NCI-H446 (cell line): ENCODE results near the gene EIF2AK2.

Experiments
- DNase-seq, 2 experiments: peaks; one replicate each; lab custom pipeline; 2025; lab: John Stamatoyannopoulos, UW

Gene EIF2AK2

GRCh38 chr2:37171624-37171950 is 14.8 kb upstream of the EIF2AK2 start:
- DNase-seq: no peak

DNA sequence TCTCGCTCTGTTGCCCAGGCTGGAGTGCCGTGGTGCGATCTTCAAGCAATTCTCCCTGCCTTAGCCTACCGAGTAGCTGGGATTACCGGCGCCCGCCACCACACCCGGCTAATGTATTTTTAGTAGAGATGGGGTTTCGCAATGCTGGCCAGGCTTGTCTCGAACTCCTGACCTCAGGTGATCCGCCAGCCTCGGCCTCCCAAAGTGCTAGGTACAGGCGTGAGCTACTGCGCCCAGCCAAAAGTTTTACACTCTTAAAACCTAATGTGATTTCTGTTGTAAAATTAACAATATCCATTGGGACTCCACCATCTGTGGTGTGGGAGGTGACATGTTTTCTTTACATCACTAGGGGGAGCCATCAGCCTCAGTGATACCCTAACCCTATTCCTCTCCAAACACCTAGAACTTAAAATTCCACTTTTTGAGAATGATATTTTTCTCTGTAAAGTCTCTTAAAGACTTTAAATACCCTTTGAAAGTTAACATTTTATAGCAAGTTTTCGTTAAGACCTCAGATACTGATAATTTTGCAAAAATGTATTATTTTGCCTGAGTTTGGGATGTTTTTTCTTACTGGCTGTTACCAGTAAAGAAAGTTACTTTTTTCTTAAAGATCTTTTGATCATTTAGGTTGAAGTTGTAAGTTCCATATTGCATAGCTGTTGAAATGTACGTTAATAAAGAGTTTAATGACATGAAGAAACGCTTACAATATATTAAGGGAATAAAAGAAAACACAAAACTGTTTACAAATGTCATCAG is 11.6 kb upstream of the EIF2AK2 start:
- DNase-seq: peak in 1 of 2 experiments; percentile 52

- no peak for DNase-seq
Measured at GRCh38 chr2:37167636-37168180, 10.9 kb upstream of the EIF2AK2 start.

GRCh38 chr2:37164757-37165156 is 8.0 kb upstream of the EIF2AK2 start:
- no peak for DNase-seq

DNA sequence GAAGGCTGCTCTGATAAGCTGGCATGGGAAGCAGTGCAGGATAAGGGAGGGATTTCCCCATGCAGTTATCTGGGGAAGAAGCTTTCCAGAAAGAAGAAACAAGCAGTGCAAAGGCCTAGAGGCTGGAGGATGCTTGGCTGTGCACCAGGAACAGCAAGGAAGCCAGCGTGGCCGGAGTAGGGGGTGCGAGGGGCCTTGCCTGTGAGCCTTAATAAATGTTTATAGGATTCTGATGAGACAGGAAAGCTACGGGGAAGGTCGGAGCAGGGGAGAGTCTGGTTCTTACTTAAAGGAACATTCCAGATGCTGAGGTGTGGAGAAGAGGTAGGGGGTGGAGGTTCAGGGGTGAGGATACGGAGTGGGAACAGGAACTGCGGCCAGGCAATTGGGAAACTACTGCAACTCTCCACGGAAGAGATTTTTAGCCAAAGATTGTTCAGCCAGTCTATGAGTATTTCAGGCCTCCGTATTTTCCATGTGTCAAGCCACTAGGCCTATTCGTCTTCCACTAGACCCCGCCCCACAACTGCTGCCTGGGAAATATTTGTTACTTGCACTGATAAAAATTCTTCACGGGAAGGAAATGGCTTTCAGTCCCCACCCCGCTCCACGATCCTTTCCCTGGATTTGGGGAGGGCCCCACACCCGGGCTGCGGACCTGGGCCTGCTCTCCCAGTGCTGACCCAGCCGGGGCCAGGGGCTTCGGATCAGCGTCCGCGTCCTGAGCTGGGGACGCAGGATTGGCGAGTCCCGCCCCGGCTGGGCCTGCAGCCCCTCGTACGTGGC is 516 bp downstream of the EIF2AK2 start:
- peak in 1 of 2 experiments; percentile 29 for DNase-seq

GRCh38 chr2:37154785-37155184 is 2.0 kb downstream of the EIF2AK2 start:
- no peak for DNase-seq

GRCh38 chr2:37153224-37153623 is 3.6 kb downstream of the EIF2AK2 start:
- no peak for DNase-seq

- DNase-seq: no peak
Measured at GRCh38 chr2:37149626-37150322, 7.0 kb downstream of the EIF2AK2 start.

GRCh38 chr2:37148325-37148724 is 8.5 kb downstream of the EIF2AK2 start:
- DNase-seq: no peak

DNA sequence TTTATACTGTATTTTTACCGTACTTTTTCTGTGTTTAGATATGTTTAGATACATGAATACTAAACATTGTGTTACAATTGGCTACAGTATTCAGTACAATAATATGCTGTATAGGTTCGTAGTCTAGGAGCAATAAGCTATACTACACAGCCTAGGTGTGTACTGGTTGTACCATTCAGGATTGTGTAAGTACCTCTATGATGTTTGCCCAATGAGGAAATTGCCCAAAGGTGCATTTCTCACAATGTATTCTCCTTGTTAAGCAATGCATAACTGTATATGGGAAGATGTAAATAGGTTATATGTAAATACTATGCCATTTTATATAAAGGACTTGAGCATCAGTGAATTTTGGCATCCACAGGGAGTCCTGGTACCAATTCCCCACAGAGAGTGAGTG is 10.7 kb downstream of the EIF2AK2 start:
- DNase-seq: no peak

DNA sequence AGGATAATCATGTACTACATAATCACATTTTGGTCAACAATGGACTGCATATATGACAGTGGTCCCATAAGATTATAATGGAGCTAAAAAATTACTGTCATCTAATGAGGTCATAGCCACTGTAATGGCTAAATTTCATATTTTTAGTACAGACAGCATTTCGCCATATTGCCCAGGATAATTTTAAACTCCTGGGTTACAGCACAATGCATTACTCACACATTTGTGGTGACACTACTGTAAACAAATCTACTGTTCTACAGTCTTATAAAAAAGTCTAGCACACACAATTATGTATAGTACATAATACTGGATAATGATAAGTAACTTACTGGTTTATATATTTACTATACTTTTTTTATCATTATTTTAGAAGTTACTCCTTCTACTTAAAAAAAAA is 12.8 kb downstream of the EIF2AK2 start:
- no peak for DNase-seq

DNA sequence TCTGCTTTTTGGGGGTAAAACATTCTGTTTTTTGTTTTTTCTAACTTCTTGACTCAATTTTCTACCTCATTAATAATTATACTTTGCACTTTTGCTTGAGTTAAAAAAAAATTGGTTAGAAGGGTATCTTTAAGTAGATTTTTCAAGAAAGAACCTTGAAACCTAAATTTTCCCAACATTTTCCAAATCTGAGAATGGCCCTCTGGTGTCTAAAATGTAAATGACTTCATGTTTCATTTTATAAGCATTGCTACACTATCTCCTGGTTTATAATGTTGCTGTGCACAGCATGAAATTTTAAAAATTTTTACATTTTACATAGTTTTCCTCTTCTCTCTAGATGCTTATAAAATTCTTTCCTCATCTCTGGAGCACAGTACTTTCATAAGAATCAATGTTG is 14.2 kb downstream of the EIF2AK2 start:
- DNase-seq: no peak

DNA sequence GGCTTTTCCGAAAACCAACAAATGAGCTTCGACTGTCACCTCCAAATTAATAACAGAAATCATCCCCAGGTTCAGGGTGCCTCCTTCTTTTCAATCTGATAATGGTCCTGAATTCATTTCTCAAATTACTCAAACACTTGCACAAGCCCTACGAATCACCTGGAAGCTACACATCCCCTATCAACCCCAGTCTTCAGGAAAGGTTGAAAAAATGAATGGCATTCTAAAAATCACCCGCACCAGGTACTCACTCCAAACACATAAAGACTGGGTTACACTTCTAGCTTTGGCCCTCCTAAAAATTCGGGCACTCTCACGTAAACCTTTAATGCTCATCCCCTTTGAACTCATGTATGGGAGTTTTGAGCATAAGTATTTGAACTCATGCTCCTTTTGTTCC is 23.9 kb downstream of the EIF2AK2 start:
- DNase-seq: no peak

DNA sequence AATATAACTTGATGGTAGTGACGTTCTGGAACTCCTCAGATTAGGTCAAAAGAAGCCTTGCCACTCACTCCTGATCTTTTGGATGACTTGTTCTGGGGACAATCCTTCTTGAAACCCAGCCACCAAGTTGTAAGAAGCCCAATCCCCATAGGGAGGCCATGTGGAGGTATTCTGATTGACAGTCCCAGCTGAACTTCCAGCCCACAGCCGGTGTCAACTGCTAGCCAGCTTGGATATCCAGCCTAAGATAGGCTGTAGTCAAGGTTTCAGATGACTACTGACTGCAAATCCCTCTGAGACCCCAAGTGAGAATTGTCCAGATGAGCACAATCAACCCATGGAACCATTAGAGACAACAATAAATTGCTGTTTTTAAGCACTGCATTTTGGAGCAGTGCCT is 31.4 kb downstream of the EIF2AK2 start:
- no peak for DNase-seq

GRCh38 chr2:37119157-37119556 is 37.6 kb downstream of the EIF2AK2 start:
- DNase-seq: no peak

GRCh38 chr2:37117566-37117965 is 39.2 kb downstream of the EIF2AK2 start:
- DNase-seq: no peak

DNA sequence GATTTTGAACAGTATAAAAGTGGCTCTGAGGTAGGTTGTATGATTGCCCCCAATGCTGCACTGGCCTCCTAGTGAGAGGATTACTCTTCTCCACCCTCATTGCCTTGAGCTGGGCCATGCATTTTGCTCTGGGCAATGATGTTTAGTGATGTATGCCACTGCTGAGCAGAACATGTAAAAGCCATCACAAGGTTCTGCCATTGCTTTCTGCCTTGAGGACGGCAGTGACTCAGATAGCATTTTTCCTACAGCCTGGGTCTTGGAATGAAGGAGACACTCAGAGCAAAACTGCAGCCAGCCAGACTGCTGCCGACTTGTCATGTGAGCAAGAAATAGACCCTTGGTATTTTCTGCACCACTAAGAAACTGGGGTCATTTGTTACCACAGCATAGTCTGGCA is 44.8 kb downstream of the EIF2AK2 start:
- DNase-seq: no peak

DNA sequence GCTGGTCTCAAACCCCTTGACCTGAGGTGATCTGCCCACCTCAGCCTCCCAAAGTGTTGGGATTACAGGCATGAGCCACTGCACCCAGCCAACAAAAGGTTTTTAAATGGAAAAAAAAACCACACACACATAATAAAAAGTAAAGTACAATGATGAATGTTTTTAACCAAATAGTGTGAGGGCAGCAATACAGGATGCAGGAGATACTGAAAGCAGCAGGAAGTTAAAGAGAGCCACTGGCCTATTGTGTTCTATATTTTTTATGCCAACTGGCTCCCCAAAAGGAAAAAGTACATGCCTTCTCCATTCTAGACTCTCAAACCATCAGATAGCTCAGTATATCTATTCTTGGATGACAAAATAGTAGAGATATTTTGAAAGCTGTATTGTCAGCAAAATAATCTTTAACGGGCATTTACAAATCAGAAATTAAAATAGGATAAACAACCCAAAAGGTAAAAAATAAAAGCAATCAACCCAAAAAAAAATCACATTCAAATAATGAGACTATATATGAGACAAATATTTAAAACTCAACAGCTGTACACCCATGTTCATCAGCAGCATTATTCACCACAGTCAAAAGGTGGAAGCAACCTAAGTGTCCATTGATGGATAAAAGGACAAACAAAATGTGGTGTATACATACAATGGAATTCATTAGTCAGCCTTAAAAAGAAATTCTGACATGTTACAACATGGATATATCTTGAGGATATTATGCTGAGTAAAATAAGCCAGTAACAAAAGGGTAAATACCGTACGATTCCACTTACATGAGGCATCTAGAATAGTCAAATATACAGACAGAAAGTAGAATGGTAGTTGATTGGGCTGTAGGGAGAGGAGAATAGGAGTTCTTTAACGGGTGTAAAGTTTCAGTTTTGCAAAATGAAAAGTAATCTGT is 46.2 kb downstream of the EIF2AK2 start:
- DNase-seq: no peak

- no peak for DNase-seq
Measured at GRCh38 chr2:37109523-37109922, 47.3 kb downstream of the EIF2AK2 start.

DNA sequence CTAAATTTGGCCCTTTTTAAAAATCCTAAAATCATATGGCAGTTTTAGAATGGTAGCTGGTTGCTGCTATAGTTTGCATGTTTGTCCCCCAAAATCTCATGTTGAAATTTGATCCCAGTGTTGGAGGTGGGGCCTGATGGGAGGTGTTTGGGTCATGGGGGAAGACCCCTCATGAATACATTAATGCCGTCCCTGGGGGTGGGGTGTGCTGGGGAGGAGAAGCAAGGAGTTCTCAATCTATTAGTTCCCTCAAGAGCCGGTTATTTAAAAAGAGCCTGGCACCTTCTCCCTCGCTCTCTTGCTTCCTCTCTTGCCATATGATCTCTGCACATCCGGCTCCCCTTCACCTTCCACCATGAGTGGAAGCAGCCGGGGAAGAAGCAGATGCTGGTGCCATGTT is 51.6 kb downstream of the EIF2AK2 start:
- DNase-seq: no peak

DNA sequence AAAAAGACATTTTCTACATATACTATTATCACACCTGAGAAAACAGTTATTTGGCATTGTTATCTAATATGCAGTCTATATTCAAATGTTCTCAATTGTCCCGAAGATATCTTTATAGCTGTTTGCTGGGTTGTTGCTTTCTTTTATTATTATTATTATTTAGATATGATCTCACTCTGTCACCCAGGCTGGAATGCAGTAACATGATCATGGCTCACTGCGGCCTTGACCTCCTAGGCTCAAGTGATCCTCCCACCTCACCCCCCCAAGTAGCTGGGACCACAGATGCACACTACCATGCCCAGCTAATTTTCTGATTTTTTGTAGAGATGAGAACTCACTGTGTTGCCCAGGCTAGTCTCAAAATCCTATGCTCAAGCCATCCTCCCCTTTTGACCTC is 52.6 kb downstream of the EIF2AK2 start:
- no peak for DNase-seq

- no peak for DNase-seq
Measured at GRCh38 chr2:37102588-37102987, 54.2 kb downstream of the EIF2AK2 start.
